GM18861 (cell line): Measurements from ENCODE around the gene CLASP2.
"Not testable (repeated sequence)": the region's sequence is repeated elsewhere in the genome, so short reads cannot be mapped to it uniquely, and the experiment has no call there.

Source experiments
- ATAC-seq: cut with Tn5 transposase; IDR thresholded peaks from one replicate; pipeline ENCODE4 v1.9.1; 2021; ENCODE audit not compliant: unreplicated experiment

CLASP2 gene

GRCh38 chr3:33459577-33459976 lies 258.5 kb downstream of the CLASP2 start:
- ATAC-seq: not testable (repeated sequence)

- no peak for ATAC-seq
These were observed 259.6 kb downstream of the CLASP2 start for GRCh38 chr3:33458446-33458845.

DNA sequence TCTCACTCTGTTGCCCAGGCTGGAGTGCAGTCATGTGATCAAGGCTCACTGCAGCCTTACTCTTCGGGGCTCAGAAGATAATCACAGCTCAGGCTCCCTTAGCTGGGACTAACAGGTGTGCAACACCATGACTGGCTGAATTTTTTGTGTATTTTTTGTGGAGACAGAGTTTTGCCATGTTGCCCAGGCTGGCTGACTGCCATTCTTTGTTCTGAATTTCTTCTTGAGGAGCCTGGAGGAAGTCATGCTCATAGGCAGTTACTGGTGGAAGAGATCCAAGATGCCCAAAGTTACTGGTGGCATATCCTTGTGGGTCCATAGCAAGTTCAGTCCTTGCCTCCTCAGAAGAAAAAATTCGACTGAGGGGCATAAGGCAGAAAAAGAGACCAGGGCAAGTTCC lies 261.3 kb downstream of the CLASP2 start:
- ATAC-seq: no peak

- ATAC-seq: no peak
These were observed 264.7 kb downstream of the CLASP2 start for GRCh38 chr3:33453331-33453761.

DNA sequence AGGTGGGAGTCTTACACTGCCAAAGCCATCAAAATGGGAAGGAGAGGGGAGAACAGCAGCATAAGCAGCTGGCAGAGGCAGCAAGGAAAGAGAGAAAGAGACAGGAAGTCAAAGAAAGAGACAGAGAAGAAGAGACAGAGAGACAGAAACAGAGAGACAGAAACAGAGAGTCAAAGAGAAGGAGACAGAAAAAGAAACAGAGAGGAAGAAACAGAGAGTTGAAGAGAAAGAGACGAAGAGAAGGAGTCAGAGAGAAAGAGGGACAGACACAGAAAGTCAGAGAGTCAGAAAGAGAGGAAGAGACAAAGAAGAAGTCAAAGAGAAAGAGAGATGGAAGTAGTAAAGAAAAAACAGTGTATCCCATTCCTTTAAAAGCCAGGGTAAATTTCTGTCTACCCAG lies 266.1 kb downstream of the CLASP2 start:
- not testable (repeated sequence) for ATAC-seq

- no peak for ATAC-seq
These were observed 270.1 kb downstream of the CLASP2 start for GRCh38 chr3:33447958-33448357.

GRCh38 chr3:33447256-33447625 lies 270.8 kb downstream of the CLASP2 start:
- ATAC-seq: not testable (repeated sequence)
